Hepatocyte (in vitro differentiated cells): Measurements from ENCODE around the gene CDH22. TPM values are rescaled to one million over a fixed set of nuclear protein-coding genes. Genes with fewer than 3 reads are reported as not detected.

Source experiments
- DNase-seq: peaks from one replicate; pipeline ENCODE4 v3.0.0-alpha.2; 2016; ENCODE audit warnings: low spot score
- H2AFZ ChIP-seq: fragments of 200-600 bp; sonication (generic); 2 replicates; pipeline ENCODE4 v1.6.0; 2016; ENCODE audit warnings: antibody characterized with exemption, mild to moderate bottlenecking
- H3K27ac ChIP-seq: fragments of 200-600 bp; sonication (generic); 2 replicates; pipeline ENCODE4 v1.5.1; 2016; ENCODE audit warnings: mild to moderate bottlenecking
- H3K27me3 ChIP-seq: fragments of 200-600 bp; sonication (generic); 2 replicates; pipeline ENCODE4 v1.6.1; 2016
- H3K36me3 ChIP-seq: fragments of 200-600 bp; sonication (generic); replicated peaks from 2 replicates; pipeline ENCODE4 v1.5.1; 2016; ENCODE audit warnings: low read depth; ENCODE audit not compliant: insufficient read depth
- H3K4me1 ChIP-seq: fragments of 200-600 bp; sonication (generic); 2 replicates; pipeline ENCODE4 v1.5.1; 2016; ENCODE audit warnings: mild to moderate bottlenecking, moderate library complexity; ENCODE audit not compliant: insufficient read depth
- H3K4me2 ChIP-seq: fragments of 200-600 bp; sonication (generic); 2 replicates; pipeline ENCODE4 v1.6.0; 2016
- H3K4me3 ChIP-seq: fragments of 200-600 bp; sonication (generic); 2 replicates; pipeline ENCODE4 v1.5.1; 2016; ENCODE audit warnings: mild to moderate bottlenecking
- H3K79me2 ChIP-seq: fragments of 200-600 bp; sonication (generic); 2 replicates; pipeline ENCODE4 v1.6.0; 2017; ENCODE audit warnings: mild to moderate bottlenecking
- H3K9me2 ChIP-seq: fragments of 200-600 bp; sonication (generic); replicated peaks from 2 replicates; pipeline ENCODE4 v1.6.0; 2017; ENCODE audit warnings: mild to moderate bottlenecking; ENCODE audit not compliant: insufficient read depth
- H3K9me3 ChIP-seq: fragments of 200-600 bp; sonication (generic); 2 replicates; pipeline ENCODE4 v1.5.1; 2016; ENCODE audit warnings: low read depth, mild to moderate bottlenecking
- H4K20me1 ChIP-seq: fragments of 200-600 bp; sonication (generic); 2 replicates; pipeline ENCODE4 v1.6.0; 2016; ENCODE audit warnings: mild to moderate bottlenecking; ENCODE audit not compliant: insufficient read depth, poor library complexity, severe bottlenecking
- CTCF ChIP-seq: fragments of 200-600 bp; sonication (generic); IDR thresholded peaks from 2 replicates; pipeline ENCODE4 v1.5.1; 2016; ENCODE audit warnings: antibody characterized with exemption, mild to moderate bottlenecking; ENCODE audit not compliant: poor library complexity
- EZH2 ChIP-seq: fragments of 200-600 bp; sonication (generic); IDR thresholded peaks from 2 replicates; pipeline ENCODE4 v1.6.1; 2016; ENCODE audit warnings: antibody characterized with exemption, mild to moderate bottlenecking, borderline replicate concordance
- EZH2phosphoT487 ChIP-seq: fragments of 200-600 bp; sonication (generic); IDR thresholded peaks from one replicate; pipeline ENCODE4 v1.6.1; 2018; ENCODE audit warnings: antibody characterized with exemption, mild to moderate bottlenecking, low read depth, moderate library complexity; ENCODE audit not compliant: unreplicated experiment, severe bottlenecking
- WGBS: methylation state at CpG from one replicate; pipeline ENCODE4 v1.1.6; 2016; ENCODE audit warnings: low lambda C conversion rate; ENCODE audit errors: missing lambda C conversion rate; 5-methylcytosine and 5-hydroxymethylcytosine counted together
- polyA plus RNA-seq: library from polyadenylated mRNA; unstranded; fragments of >200 nt; fragmentation: Nextera tagmentation; extraction: Ambion mirVana; gene quantifications from 2 replicates; pipeline ENCODE4 v1.2.1, GENCODE V29; 2016
- total RNA-seq: library from RNA; depleted of rRNA; stranded (reverse); fragments of >200 nt; gene quantifications from 2 replicates; pipeline ENCODE4 v1.2.3, GENCODE V29; 2014

Gene CDH22
- total and polyA plus RNA-seq, 2 experiments from 2014 or later: not detected

- Histone ChIP-seq H2AFZ (no peak overlapping the region), H3K27me3 (peaks cover 9% of the 10 kb centered on the region), H3K4me1 (no peaks in the 10 kb centered on the region), H3K79me2 (no peaks in the 10 kb centered on the region), H4K20me1 (no peaks in the 10 kb centered on the region), H3K9me3 (no peaks in the 10 kb centered on the region), H3K4me2 (no peak overlapping the region), H3K4me3 (no peak overlapping the region), H3K9me2 (no peaks in the 10 kb centered on the region), H3K27ac (no peak overlapping the region), H3K36me3 (no peaks in the 10 kb centered on the region)
- 86% methylated on average over 5 of the region's 5 CpGs for WGBS
- TF ChIP-seq CTCF: no peak
- no peak for TF ChIP-seq EZH2phosphoT487
- no peak for DNase-seq
These were observed 78.2 kb downstream of the CDH22 start for GRCh38 chr20:46230106-46230491.

DNA sequence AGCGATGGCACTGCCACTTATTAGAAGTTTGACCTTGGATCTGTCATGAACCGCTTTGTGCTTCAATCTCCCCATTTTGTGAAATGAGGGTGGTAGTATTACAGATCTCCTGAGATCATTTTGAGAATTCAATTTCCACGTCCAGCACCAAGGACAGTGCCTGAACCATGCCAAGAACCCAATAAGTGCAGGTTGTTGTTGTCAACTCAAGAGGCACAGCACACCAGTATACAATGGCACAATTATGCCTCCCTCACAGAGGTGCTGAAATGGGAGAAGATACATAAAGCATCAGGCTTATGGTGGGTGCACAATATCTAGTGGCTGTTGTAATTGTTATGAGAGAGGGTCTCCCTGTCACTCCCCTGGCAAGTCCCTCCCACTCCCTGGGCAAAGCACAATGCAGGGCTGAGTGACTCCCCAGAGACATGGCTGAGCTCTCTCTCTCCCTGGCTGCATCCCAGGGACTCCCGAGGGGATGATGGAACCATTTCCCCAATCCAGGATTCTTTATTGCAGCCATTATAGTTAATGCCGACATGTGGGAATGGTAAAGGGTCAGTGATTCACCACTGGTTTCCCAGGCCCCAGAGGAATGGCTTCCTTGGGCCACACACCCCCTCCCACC is 78.7 kb downstream of the CDH22 start:
- H3K9me2 ChIP-seq: no peaks in the 10 kb centered on the region
- no peaks in the 10 kb centered on the region for H3K36me3 ChIP-seq
- DNase-seq: no peak
- no peak overlapping the region for H3K27ac ChIP-seq
- H3K4me3 ChIP-seq: no peak overlapping the region
- H3K27me3 ChIP-seq: peaks cover 11% of the 10 kb centered on the region
- no peaks in the 10 kb centered on the region for H4K20me1 ChIP-seq
- no peaks in the 10 kb centered on the region for H3K9me3 ChIP-seq
- H3K4me1 ChIP-seq: no peaks in the 10 kb centered on the region
- no peak overlapping the region for H3K4me2 ChIP-seq
- no peak overlapping the region for H2AFZ ChIP-seq
- no peaks in the 10 kb centered on the region for H3K79me2 ChIP-seq
- TF ChIP-seq EZH2phosphoT487 (no peak), EZH2 (no peak), CTCF (no peak)
- 57% methylated on average over 5 of the region's 5 CpGs for WGBS

DNA sequence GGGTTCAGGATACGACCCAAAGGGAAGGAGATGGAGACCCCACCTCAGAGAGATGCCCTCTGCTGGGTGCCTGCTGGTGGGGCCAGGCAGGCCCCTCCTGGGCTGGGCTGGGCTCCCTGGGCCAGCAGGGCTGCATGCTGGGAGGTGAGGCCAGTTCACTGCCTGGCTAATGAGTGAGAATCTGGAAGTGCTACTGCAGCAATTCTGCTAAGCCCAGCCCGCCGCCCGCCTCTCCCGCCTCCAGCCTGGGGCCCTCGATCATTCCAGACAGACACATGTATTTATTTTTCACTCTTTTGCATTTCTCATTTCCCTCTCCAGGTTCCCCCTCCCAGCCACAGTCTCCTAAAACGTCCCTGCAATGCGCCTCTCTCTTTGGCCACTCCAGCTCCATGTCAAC is 79.6 kb downstream of the CDH22 start:
- H3K27me3 ChIP-seq: peaks cover 13% of the 10 kb centered on the region
- no peaks in the 10 kb centered on the region for H3K79me2 ChIP-seq
- no peaks in the 10 kb centered on the region for H3K9me2 ChIP-seq
- no peaks in the 10 kb centered on the region for H3K9me3 ChIP-seq
- H3K27ac ChIP-seq: no peak overlapping the region
- no peaks in the 10 kb centered on the region for H4K20me1 ChIP-seq
- H3K4me2 ChIP-seq: no peak overlapping the region
- WGBS: 77% methylated on average over 8 of the region's 8 CpGs
- no peak overlapping the region for H3K4me3 ChIP-seq
- no peak for DNase-seq
- TF ChIP-seq CTCF: no peak
- no peak overlapping the region for H2AFZ ChIP-seq
- no peaks in the 10 kb centered on the region for H3K36me3 ChIP-seq
- H3K4me1 ChIP-seq: no peaks in the 10 kb centered on the region

DNA sequence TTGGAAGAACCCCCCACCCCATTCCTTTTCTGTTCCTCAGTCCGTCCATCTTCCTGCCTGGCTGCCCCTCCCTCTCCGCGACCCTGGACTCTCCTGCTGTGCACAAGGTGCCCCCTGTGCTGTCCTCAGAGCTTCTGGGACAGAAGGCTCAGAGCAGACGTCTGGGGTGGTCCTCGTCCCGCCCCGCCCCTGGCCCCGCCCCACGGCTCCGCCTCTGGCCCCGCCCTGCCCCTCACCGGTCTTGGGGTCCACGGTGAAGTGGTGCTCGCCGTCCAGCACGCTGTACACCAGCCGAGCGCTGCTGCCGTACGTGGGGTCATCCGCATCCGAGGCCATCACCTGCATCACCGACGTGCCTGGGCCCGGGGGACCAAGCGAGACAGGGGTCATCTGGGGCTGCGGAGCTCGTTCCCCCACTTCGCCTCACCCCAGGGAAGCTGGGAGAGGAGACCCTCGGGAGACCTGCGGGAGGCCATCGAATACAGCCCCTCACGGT is 81.0 kb downstream of the CDH22 start:
- 80% methylated on average over 27 of the region's 33 CpGs for WGBS
- no peaks in the 10 kb centered on the region for H3K36me3 ChIP-seq
- no peaks in the 10 kb centered on the region for H3K79me2 ChIP-seq
- H4K20me1 ChIP-seq: no peaks in the 10 kb centered on the region
- no peak overlapping the region for H3K4me2 ChIP-seq
- no peak overlapping the region for H3K4me3 ChIP-seq
- no peak overlapping the region for H3K27ac ChIP-seq
- H3K9me3 ChIP-seq: no peaks in the 10 kb centered on the region
- no peak overlapping the region for H2AFZ ChIP-seq
- no peaks in the 10 kb centered on the region for H3K9me2 ChIP-seq
- TF ChIP-seq CTCF (no peak), EZH2 (no peak), EZH2phosphoT487 (no peak)
- H3K4me1 ChIP-seq: no peaks in the 10 kb centered on the region
- no peak for DNase-seq
- H3K27me3 ChIP-seq: peaks cover 9% of the 10 kb centered on the region
